LHCN-M2 (cell line): Measurements from ENCODE around the gene NCKAP5. TPM values are rescaled to one million over a fixed set of nuclear protein-coding genes. Genes with fewer than 3 reads are reported as not detected.

ENCODE experiments used
- DNase-seq: peaks from one replicate; pipeline ENCODE4 v3.0.0-alpha.2; 2012; ENCODE audit warnings: low read depth
- total RNA-seq: library from RNA; depleted of rRNA; stranded (reverse); fragments of >200 nt; gene quantifications from 2 replicates; pipeline ENCODE4 v1.2.3, GENCODE V29; 2014

Gene NCKAP5
- total RNA-seq, 1 experiment from 2014 or later, result 0.40 TPM

DNA sequence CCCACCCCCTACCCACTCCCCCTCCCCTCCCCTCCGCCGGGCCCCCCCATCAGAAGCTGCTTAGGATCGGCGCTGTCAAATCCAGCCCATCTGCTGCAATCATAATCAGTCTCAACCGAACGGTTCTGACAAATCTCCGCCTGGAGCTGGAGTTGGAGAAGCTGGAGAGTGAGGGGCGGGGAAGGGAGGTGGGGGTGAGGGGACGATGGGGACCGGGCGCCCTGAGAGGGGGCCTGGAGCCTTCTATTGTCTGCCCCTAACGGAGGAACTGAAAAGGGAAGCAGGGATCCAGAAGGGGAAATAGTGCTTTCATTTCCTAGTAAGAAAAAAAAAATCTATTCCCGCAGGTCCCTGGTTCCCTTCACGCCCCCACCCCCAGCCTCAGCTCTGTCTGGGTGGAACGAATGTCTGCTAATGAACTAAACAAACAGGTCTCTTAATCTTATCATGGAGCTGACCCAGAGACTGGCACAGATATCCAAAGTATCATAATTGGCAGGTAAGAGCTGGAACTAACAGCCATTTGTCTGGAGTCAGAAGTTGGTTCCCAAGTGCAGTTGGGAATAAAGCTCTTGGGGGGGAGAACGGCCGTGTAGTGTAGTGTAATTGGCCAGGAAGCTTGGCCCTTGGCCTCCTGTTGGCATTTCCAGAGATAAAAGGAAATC is 301.2 kb downstream of the NCKAP5 start:
- DNase-seq, result no peak

DNA sequence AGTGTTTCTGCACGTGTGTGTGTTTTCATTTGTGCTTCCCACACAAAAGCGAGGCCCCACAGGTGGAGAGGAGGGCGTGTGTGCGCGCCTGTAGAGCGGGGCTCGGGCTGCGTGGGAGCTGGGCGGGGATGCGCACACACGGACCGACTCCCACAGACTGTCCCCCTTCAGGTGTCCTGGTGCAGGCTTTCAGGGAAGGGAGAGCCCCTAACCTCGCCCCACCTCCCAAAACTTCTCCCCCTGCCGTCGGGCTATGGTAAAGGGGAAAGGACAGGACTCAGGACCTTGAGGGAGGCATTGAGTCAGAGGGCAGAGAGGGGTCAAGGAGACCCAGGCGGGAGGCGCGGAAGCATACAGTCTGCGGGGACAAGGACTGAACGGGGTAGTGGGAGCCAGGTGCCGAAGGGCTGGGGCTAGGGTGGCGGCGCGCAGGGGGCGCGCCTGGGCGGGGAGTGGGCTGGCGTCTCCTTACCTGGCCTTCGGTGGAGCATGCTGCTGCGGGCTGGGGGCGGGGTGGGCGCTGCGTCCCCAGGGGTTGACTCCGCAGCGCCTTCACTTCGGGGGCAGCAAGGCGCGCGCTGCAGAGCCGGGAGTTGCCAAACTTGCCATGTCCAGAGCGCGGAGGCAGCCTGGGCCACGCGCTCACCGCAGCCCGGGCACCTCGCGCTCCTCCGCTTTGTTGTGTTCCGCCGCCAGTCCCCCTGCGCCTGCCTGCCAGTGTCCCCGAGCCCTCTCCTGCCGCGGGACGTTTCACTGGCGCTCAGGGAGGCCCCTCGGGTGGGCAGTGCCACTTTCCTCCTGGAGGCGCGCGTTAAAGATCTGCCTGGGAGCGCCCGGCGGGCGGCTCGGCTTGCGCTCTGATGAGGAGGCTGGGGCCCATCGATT is 302.0 kb downstream of the NCKAP5 start:
- DNase-seq, result no peak

DNA sequence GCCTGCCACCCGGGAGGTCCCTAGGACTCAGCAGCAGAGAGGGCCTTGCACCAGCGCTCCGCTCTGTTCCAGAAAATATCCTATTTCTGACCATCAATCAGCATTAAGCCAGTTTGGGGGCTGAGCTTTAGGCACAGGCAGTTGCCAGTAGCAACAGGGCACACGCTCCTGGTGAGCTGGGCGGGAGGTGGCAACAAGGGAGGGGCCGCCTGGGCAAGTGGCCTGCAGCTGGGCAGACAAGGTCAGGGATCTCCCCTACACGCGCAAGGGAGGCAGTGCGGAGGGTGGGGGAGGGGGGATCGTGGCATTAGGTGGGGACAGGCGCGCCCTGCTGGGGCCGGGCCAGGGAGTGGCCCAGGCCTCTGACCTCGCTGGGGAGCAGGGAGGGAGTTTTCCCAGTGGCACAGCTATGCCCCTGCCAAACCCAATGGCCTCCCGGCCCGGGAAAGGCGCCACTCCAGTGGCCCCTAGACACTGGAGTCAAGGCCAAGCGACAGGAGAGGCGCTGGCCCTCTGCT is 302.8 kb downstream of the NCKAP5 start:
- DNase-seq, result no peak

DNA sequence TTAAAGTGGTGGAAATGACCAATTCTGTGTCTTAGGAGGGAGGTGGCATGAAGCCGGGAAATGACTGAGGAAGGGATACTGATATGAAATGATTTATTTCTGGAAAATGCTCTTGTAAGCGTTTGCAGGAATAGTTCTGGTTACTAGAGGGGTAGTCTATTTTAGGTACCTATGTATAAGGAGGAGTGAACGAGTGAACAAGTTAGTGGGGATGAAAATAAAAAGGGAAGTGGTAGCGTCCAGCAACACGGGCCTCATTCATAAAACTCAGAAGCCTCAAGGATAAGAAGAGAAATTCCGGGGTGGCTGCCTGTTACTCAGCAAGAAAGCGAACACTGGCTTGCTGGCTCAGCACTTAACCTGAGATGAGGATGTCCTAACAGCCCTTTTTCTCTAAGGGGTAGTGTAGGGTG is 303.3 kb downstream of the NCKAP5 start:
- no peak for DNase-seq

DNA sequence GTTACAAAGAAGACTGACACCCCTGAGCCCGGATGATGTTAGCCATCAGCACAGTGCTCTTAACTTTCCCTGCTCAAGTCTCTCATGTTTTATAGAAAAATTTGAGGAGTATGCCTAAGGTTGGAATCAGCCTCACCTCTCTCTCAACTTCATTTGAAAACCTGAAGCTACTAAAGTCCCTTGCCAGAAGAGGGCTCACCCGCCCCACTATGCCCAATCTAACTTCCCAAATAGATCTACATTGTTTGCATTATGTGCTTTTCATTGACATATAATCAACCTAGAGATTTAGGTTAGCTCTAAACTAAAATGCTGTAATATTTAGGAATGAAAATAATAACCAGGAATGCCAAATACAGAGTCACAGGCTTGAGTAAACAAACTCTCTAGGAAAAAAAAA is 305.4 kb downstream of the NCKAP5 start:
- no peak for DNase-seq

DNA sequence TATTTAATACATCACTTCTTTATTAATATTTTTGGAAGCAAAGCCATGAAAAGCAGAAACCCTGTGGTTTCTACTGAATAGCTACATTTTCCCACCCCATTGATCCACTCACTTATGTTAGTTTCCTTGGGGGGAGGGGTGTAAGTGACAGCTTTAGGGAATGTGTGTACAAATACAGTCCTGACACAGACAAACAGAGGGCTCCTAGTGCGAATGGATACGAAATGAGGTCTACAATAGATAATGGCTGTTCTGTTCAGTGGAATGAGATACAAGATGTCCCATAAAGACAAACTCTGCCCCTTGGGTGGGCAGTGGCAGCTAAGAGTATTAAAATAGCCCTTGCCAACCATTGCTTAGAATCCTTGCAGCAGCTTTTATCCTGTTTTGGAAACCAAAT is 312.9 kb downstream of the NCKAP5 start:
- DNase-seq, result no peak

DNA sequence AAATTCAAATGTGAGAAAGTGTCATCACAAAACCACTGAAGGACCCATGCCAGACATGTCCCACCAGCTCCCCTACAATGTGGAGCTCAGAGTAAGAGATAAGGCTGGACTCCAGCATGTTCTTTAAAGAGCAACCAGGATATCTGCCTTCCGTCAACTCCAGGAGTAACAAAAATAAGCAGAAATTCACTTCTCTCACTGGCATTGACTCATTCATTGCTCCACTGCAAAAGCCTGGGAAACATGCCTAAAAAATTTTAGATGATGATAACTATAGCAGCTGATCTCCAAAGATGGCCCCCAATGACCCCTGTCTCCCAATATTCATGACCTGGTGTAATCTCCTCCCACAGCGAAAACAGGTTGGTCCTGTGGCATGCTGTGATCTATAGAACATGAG is 314.5 kb downstream of the NCKAP5 start:
- no peak for DNase-seq

DNA sequence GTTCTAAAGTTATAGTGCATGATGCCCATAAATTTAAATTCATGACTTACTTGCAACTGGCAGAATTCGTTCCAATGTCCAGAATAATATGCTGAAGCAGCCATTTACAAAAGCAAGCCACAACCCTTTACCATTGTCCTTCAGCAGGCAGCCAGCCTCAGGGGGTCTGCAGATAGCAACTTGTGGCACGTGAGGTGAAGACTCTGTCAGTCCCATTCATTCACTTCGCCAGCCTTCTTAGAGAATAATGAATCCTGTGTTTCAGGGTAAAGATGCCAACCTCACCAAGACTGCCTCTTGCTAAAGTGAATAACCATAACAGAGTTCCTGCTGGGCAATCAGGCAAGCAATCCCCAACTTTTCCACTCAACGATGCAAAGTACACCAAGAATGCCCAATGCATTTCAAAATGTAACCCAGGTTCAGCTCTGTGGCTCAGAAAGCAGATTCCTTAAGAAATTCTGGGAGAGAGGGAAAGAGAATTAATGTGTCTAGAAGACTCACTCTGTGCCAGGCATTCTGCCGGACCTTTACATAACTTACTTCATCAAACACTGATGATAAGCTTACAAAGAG is 315.4 kb downstream of the NCKAP5 start:
- no peak for DNase-seq

DNA sequence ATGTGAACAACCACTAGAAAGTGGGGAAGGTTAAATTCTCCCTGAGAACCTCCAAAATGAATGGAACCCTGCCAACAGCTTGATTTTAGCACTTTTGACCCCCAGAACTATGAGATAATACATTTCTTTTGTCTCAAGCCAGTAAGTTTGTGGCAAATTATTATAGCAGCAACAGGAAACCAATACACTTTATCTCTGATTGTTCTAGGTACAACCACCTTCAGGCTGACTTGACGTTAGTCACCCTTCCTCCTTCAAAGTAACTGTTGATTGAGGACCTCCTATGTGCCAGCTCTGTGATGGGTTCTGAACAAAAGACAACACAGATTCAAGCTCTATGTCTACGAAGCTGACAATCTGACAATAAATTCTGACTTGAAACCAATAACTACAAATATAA is 318.9 kb downstream of the NCKAP5 start:
- no peak for DNase-seq

DNA sequence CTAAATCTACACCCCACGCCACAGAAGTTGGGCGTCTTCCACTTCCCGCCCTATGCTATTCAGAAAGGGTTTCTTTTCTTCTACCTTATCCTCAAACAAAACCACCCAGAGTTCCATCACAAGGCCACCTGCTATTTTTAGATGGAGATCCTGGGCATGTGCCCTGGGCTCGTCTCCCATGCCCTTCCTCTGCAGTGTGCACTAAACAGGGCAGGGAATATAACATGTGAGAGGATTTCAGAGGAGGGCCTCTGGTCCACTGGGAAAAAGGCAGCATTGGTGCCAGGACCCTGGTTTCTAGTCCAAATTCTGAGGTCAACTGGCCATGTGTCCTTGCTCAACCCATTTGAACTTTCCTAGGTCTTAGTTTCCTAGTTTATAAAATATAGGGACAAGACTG is 320.0 kb downstream of the NCKAP5 start:
- DNase-seq, result no peak

DNA sequence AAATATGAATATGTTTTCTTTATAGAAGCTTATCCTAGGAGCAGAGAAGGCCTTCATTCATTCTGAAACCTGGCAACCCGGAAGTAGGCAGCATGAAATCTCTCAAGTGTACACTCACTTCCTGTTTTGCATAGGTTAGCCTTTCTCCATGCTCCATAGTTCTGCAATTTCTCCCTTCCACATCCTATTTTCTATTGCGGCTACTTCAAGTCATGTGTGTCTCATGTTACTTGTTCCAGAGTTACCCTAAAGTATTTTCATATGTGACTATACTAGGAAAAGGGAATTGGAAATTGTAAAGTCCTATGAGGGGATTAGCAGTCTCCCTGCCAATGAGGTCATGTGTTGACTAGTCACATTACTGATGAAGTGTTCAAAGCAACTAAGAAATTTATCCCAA is 320.6 kb downstream of the NCKAP5 start:
- peak; percentile 10 for DNase-seq

DNA sequence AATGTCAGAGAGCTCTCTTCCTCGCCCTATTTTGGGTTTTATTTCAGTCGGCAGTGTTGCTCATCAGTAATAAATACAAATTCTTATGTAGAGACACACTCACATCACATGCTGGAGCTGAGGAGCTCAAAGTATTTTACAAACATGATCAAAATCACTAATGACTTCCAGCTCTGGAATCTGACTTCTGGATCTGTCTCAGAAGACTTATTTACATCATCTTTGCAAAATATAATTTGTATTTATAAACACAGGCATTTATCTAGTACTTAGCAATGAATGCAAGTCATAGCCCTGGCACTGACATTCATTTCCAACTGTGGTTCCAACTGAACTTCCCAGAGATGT is 327.1 kb downstream of the NCKAP5 start:
- peak; percentile 12 for DNase-seq

DNA sequence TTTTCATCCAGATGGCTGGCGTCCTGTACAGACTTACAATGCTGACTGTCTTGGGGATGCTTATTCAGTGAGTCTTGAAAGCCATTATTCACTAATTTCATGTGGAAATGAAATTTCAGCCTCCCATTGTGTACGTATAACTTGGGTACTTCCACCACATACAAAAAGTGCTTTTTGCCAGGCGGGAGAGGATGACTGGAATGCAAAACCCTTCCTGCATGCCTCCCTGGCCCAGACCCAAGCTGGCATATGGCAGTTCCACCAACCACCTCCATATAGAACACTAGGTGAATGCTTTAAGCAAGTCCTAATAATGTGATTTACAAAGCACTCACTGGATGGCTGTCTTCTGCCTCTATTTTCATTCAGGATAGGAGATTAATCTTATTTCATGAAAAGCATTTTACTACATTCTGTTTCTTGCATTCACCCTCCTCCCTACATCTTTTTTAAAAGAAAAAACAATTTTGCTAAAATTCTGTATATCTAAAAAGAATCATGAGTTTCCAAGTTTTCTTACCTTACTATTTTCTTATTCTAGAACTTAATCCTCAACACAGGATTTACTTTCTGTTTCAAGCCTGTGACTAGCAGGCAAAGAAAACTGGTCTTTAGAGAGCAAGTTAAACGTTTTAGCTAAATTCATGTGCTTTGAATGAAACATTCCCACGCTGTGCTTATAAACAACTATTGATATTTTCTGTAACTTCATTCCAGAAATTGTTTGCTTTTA is 327.6 kb downstream of the NCKAP5 start:
- DNase-seq, result peak; percentile 8

DNA sequence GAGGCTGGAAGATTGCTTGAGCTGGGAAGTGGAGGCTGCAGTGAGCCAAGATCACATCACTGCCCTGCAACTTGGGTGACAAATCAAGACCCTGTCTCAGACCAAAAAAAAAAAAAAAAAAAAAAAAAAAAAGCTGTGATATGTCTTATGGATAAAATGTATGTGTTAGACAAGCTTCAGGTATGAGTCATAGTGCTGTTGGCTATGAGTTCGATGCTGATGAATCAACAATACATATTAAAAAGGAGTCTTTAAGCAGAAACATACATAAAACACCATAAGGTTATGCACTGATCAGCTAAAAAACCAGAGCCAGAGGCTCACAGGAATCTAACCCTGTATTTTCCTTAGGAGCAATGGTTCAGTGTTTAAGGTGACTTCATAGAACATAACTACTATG is 332.3 kb downstream of the NCKAP5 start:
- no peak for DNase-seq

DNA sequence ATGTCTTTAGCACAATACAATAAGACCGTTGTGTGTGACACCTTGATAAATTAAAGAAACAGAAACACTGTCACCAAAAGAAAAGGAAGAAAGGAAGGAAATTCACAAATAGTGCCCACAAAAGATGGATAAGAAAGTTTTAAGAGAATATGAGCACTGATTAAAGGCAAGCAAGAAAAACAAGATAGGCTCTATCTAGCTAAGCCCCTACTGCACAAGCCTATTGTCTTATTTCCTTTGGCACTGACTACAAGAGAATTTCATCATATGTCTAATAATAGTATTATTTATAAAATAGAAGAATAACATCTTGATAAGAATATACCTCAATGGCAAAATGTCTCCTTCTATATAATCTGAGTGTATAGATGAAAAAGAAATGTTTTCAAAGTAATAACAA is 335.7 kb downstream of the NCKAP5 start:
- no peak for DNase-seq

DNA sequence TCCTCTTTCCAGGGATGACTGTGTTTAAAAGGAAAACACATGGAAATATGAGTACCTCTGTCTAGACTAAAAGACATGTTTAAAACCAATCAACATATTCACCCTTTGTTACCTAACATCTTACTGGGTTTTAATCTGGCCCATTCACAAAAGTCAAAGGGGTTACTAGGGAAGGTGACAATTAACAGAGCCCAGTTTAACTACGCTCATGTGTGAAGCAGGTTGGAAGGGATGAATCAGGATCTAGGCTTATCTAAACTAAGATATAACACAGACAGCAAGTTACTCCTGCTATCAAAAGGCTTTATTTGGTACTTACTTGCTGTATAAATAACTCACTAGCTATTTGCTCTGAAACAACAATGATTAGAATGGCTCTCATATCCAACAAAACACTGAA is 337.0 kb downstream of the NCKAP5 start:
- DNase-seq, result no peak

DNA sequence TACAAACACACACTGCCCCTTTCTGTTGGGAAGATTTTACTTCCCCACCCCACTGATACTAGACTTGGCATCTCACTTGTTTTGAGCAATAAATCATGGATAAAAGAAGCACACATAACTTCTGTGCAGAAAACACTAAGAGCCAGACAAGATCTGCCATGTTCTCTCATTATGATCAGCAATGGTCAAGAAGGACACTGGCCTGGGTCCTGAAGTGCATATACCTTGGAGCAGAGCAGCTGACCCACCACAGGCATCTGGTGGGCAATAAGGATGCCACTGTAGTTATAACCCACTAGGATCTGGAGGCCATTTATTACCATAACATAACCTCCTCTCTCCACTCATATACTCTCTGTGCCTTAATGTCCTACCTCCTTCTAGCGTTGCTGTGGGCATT is 338.3 kb downstream of the NCKAP5 start:
- DNase-seq, result no peak

DNA sequence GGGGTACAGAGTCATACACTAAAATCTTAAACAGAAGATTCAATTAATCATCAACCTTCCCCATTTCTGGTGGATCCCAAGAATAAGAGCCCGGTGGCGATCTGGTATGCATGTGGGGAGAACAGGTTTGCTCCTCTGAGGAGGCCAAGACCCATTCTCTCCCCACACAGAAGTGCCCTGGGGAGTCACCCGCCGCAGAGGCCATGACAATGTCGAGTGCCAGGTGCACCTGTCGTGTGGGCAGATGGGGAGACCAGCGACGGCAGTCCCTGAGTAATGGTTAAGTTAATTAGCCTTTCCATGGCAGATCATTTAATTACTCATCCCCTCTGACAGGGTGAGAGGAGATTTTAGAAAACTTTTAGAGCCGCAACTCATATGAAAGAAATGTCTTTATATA is 345.0 kb downstream of the NCKAP5 start:
- DNase-seq, result no peak

DNA sequence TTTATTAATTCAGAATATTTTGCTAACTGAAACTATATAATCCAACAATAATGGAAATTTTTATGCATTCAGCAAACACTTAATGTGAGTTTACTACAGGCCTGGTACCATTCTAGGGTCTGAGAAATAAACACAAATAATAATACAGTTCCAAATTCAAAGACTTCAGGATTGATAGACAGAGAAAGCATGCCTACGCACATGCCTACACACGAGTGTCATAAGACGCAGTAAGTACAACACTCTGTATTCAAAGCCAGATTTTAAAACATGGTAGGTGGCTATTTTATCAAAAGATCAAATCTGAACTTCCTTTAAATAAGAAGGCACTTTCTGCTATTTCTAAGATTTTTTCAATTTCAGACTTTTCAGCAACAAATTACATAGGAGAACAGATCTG is 346.9 kb downstream of the NCKAP5 start:
- DNase-seq, result no peak

DNA sequence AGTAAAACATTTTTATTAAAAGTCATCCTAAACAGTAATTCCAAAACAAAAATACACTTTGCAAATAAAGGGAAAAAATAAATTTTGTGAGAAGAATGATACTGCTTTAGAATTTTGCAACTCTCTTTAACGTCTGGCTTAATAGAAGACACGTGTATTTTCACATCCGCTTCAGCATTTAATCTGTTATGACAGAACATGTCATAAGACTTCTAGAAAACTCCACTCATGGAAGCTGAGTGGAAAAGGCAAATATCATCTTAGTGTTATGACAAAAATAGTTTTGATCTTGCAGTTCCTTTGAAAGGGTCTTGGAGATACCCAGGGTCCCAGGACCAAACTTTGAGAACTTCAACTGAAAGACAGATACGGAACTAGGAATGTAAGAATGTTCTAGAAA is 350.1 kb downstream of the NCKAP5 start:
- DNase-seq, result no peak

DNA sequence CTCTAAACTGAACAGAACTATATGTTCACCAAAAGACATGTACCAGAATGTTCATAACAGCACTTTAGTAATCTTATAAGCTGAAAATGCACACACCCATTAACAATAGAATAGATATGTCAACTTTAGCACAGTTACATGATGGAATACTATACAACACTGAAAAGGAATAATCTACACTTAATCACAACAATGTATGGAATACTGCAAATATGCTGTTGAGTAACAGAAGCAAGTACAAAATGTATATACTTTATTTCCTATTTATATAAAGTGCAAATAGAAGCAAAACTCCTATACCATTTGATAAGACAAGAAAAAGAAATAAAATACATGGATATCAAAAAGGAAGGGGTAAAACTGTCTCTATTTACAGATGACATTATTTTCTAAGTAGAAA is 352.8 kb downstream of the NCKAP5 start:
- DNase-seq, result no peak

DNA sequence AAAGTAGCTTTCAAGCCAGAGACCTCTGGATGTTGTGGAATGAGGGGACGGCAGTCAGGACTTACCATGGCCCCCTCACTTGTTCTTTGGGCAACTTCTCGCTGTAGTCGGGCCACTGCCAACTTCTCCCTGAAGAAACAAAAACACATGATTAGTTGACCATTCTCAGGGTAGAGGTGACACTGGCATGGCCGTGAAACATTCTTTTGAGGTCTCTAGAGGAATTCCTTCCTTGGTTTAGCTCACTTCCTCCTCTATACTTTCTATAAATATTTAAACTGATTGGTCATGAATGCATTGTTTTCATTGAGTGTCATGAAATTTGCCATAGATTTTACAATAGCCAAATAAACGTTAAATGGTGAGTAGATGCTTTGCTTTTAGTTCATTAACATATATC is 354.6 kb downstream of the NCKAP5 start:
- no peak for DNase-seq
